Measurements from ENCODE around the gene NR2E1. TPM values are rescaled to one million over a fixed set of nuclear protein-coding genes. Genes with fewer than 3 reads are reported as not detected.

NR2E1 gene
- total RNA-seq, 2 experiments from 2014 or later, result not detected

GRCh38 chr6:108227290-108227689 is 61.5 kb downstream of the NR2E1 start:
- Mint-ChIP-seq H3K27me3 (no peaks in the 10 kb centered on the region), H3K4me3 (no peak overlapping the region), H3K9me3 (ENCODE audit: low read depth) (no peaks in the 10 kb centered on the region), H3K27ac (no peak overlapping the region), H3K4me1 (peaks cover 15% of the 10 kb centered on the region), H3K36me3 (peaks cover 12% of the 10 kb centered on the region)
- CTCF ChIA-PET, result interaction anchor here (1.5 to 1.6 kb wide), 2 partner anchors 9 to 11 kb away, joined by 3 read pairs; no protein-coding TSS in a partner anchor
- DNase-seq (no peak), ATAC-seq (no peak)

GRCh38 chr6:108228416-108228815 is 62.6 kb downstream of the NR2E1 start:
- Mint-ChIP-seq H3K27ac (no peak overlapping the region), H3K4me1 (peaks cover 5% of the 10 kb centered on the region), H3K36me3 (peaks cover 8% of the 10 kb centered on the region), H3K4me3 (no peak overlapping the region), H3K9me3 (ENCODE audit: low read depth) (no peaks in the 10 kb centered on the region), H3K27me3 (no peaks in the 10 kb centered on the region)
- CTCF ChIA-PET, result no interaction called here
- ATAC-seq, result no peak
- DNase-seq, result no peak

- ATAC-seq, result no peak
- Mint-ChIP-seq H3K36me3 (peaks cover 21% of the 10 kb centered on the region), H3K9me3 (ENCODE audit: low read depth) (no peaks in the 10 kb centered on the region), H3K4me3 (no peak overlapping the region), H3K4me1 (peaks cover 2% of the 10 kb centered on the region), H3K27ac (no peak overlapping the region), H3K27me3 (no peaks in the 10 kb centered on the region)
- no peak for DNase-seq
- CTCF ChIA-PET, result no interaction called here
Observed at GRCh38 chr6:108235127-108235526, 69.3 kb downstream of the NR2E1 start.

- ATAC-seq (no peak), DNase-seq (no peak)
- Mint-ChIP-seq H3K27ac (no peak overlapping the region), H3K9me3 (ENCODE audit: low read depth) (no peaks in the 10 kb centered on the region), H3K4me3 (no peak overlapping the region), H3K4me1 (peaks cover 5% of the 10 kb centered on the region), H3K36me3 (peaks cover 30% of the 10 kb centered on the region), H3K27me3 (no peaks in the 10 kb centered on the region)
- CTCF ChIA-PET, result interaction anchor here (1.2 kb wide), 1 partner anchor 14 kb away, joined by 3 read pairs; no protein-coding TSS in a partner anchor
Observed at GRCh38 chr6:108236791-108237190, 71.0 kb downstream of the NR2E1 start.

GRCh38 chr6:108238322-108238721 is 72.5 kb downstream of the NR2E1 start:
- ATAC-seq, result no peak
- peaks cover 5% of the 10 kb centered on the region for H3K4me1 Mint-ChIP-seq
- H3K36me3 Mint-ChIP-seq, result peaks cover 44% of the 10 kb centered on the region
- peaks cover 3% of the 10 kb centered on the region for H3K9me3 Mint-ChIP-seq (ENCODE audit: low read depth)
- CTCF ChIA-PET, result interaction anchor here (0.5 to 1.4 kb wide), 2 partner anchors 11 to 100 kb away, joined by 3 read pairs; no protein-coding TSS in a partner anchor
- H3K4me3 Mint-ChIP-seq, result no peak overlapping the region
- H3K27ac Mint-ChIP-seq, result no peak overlapping the region
- DNase-seq, result no peak
- H3K27me3 Mint-ChIP-seq, result no peaks in the 10 kb centered on the region

Other genes starting within 250 kb of the NR2E1 start
- 10 to 100 TPM; 55.6 to 79.8 TPM for gene SEC63, start 207.8 kb upstream of the NR2E1 start, total RNA-seq
- gene OSTM1, start 91.3 kb upstream of the NR2E1 start, total RNA-seq, result 10 to 100 TPM; 22.2 to 30.5 TPM
- gene SNX3, start 95.0 kb downstream of the NR2E1 start, total RNA-seq, result 10 to 100 TPM; 67.9 to 68.8 TPM
- 1 to 10 TPM; 3.9 to 8.9 TPM for gene AFG1L, start 129.0 kb downstream of the NR2E1 start, total RNA-seq

Measured in activated CD8-positive, alpha-beta memory T cell treated with anti-CD3 and anti-CD28 coated beads, Interleukin-2, amount 10 ng/mL, durations not matched to agents 7 days and 5 days (primary cell).